Amygdala (tissue), 56 donors: ENCODE measurements around the gene CAMK2G.

ENCODE experiments used
- DNase-seq, 56 donors: peaks; one replicate each; lab custom pipeline; 2025; lab: John Stamatoyannopoulos, UW

The CAMK2G gene

GRCh38 chr10:73886085-73886529 lies 11.8 kb upstream of the CAMK2G start:
- peak in 43 of 56 donors; percentile 16 to 70 (median 45) for DNase-seq

- DNase-seq: no peak
Measured at GRCh38 chr10:73884017-73884416, 9.7 kb upstream of the CAMK2G start.

- no peak for DNase-seq
Measured at GRCh38 chr10:73881221-73881919, 7.0 kb upstream of the CAMK2G start.

GRCh38 chr10:73879296-73880173 lies 5.2 kb upstream of the CAMK2G start:
- DNase-seq: peak in 37 of 56 donors; percentile 14 to 76 (median 49)

- no peak for DNase-seq
Measured at GRCh38 chr10:73878365-73878764, 4.0 kb upstream of the CAMK2G start.

- DNase-seq: peak in 1 of 56 donors; percentile 9
Measured at GRCh38 chr10:73877533-73878160, 3.3 kb upstream of the CAMK2G start.

- no peak for DNase-seq
Measured at GRCh38 chr10:73876971-73877370, 2.6 kb upstream of the CAMK2G start.

- no peak for DNase-seq
Measured at GRCh38 chr10:73876566-73876965, 2.2 kb upstream of the CAMK2G start.

- no peak for DNase-seq
Measured at GRCh38 chr10:73876157-73876556, 1.8 kb upstream of the CAMK2G start.

GRCh38 chr10:73875139-73875475 lies 752 bp upstream of the CAMK2G start:
- no peak for DNase-seq

GRCh38 chr10:73873838-73874215 lies 528 bp downstream of the CAMK2G start:
- peak in 1 of 56 donors; percentile 44 for DNase-seq

- no peak for DNase-seq
Measured at GRCh38 chr10:73873142-73873837, 1.1 kb downstream of the CAMK2G start.

- DNase-seq: peak in 16 of 56 donors; percentile 20 to 63 (median 31)
Measured at GRCh38 chr10:73872190-73872710, 2.1 kb downstream of the CAMK2G start.

- no peak for DNase-seq
Measured at GRCh38 chr10:73871295-73872189, 2.8 kb downstream of the CAMK2G start.

GRCh38 chr10:73868655-73869195 lies 5.6 kb downstream of the CAMK2G start:
- DNase-seq: no peak

- DNase-seq: no peak
Measured at GRCh38 chr10:73867871-73868631, 6.3 kb downstream of the CAMK2G start.

GRCh38 chr10:73867126-73867807 lies 7.1 kb downstream of the CAMK2G start:
- peak in 4 of 56 donors; percentile 24 to 41 (median 28) for DNase-seq

GRCh38 chr10:73866621-73867020 lies 7.7 kb downstream of the CAMK2G start:
- no peak for DNase-seq
